GM20000 (cell line): ENCODE measurements around the gene SPATA17.
A peak's percentile ranks its signal among the peaks of the same experiment; 100 is the strongest.
"Not testable (repeated sequence)": the region's sequence is repeated elsewhere in the genome, so short reads cannot be mapped to it uniquely, and the experiment has no call there.

Source experiments
- DNase-seq: peaks from one replicate; pipeline ENCODE4 v3.0.0; 2012; ENCODE audit warnings: low spot score
- TF ChIP-seq, protein P1 (sequence below): IDR thresholded peaks from 2 replicates; pipeline ENCODE4 v1.5.1; 2012; ENCODE audit warnings: mild to moderate bottlenecking, control low read depth; ENCODE audit errors: extremely low read depth, missing control alignments

The SPATA17 gene, protein sequence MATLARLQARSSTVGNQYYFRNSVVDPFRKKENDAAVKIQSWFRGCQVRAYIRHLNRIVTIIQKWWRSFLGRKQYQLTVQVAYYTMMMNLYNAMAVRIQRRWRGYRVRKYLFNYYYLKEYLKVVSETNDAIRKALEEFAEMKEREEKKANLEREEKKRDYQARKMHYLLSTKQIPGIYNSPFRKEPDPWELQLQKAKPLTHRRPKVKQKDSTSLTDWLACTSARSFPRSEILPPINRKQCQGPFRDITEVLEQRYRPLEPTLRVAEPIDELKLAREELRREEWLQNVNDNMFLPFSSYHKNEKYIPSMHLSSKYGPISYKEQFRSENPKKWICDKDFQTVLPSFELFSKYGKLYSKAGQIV

DNA sequence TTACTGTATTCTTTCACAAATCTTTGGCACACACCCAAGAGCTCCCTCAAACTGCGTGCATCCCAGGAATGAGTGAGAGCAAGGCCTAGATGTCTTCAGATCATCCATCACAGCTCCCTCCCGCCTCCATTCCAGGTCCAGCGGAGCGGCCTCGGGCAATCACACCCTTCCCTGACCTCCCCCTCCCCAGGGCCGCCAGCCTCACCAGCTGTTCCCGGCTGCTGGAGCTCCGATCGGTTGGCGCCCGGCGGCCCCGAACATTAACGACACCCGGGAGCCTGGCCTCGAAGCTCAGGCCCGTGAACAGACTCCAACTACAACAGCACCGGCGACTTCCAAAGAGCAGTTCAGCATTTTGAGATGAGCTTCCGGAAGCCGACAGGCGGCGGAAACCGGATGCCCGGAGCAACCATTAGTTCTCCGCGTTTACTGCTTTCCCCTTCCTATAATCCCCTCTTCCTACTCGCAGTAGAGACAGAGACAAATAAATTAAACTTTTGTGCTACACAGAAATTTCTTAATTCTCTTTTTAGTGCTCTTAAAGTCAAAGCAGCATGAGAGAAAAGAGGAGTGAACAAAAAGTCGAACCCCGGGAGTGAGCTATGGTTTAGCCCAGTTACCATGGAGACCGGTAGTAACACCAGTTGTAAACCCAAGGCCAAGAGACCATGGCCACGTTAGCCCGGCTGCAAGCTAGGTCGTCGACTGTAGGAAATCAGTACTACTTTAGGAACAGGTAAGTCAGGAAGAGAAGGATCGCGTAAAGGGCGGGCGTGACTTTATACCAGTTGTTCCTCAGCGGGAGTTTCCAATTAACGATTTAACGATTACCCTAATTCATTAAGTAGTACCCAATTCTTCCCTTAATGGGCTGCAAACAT, at the start of gene SPATA17, which contains the start of gene GPATCH2:
Gene SPATA17, plus strand, starts transcription at position 634 of the 881 bp plus-strand sequence. Its CDS starts 35 bp downstream, at position 669.
Gene GPATCH2, minus strand, starts transcription at position 380 of the 881 bp plus-strand sequence. Its CDS starts 119 bp downstream, at position 261.
- DNase-seq = peak; percentile 83
- TF ChIP-seq, protein P1, sequence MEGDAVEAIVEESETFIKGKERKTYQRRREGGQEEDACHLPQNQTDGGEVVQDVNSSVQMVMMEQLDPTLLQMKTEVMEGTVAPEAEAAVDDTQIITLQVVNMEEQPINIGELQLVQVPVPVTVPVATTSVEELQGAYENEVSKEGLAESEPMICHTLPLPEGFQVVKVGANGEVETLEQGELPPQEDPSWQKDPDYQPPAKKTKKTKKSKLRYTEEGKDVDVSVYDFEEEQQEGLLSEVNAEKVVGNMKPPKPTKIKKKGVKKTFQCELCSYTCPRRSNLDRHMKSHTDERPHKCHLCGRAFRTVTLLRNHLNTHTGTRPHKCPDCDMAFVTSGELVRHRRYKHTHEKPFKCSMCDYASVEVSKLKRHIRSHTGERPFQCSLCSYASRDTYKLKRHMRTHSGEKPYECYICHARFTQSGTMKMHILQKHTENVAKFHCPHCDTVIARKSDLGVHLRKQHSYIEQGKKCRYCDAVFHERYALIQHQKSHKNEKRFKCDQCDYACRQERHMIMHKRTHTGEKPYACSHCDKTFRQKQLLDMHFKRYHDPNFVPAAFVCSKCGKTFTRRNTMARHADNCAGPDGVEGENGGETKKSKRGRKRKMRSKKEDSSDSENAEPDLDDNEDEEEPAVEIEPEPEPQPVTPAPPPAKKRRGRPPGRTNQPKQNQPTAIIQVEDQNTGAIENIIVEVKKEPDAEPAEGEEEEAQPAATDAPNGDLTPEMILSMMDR = no peak

DNA sequence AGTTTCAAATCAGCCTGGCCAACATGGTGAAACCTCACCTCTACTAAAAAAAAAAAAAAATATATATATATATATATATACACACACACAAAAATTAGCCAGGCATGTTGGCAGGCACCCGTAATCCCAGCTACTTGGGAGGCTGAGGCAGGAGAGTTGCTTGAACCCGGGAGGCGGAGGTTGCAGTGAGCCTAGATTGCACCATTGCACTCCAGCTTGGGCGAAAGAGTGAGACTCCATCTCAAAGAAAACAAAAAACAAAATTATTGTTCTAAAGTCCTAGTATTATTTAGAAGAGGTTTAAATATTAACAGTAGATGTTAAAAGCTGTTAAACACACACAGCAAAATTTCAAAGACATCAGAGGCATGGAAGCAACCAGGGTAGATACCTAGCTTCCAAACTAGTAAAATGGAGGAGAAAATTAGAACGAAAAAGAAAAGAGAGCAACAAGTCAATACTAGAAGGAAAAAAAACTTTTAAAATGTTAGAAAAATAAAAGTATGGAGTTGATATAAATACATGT, 46.8 kb upstream of the SPATA17 start:
- not testable (repeated sequence) for DNase-seq

DNA sequence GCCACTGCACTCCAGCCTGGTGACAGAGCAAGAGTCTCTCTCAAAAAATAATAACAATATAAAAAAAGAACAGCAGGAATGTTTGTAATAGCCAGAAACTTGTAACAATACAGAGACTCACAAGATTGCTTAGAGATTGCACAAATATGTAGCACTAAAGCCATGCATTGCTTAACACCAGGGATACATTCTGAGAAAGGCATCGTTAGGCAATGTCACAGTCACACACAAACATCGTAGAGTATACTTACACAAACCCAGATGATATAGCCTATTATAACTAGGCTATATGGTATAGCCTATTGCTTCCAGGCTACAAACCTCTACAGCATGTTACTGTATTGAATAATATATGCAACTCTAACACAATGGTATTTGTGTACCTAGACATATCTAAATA, 45.6 kb upstream of the SPATA17 start:
- TF ChIP-seq, protein P1 = no peak

DNA sequence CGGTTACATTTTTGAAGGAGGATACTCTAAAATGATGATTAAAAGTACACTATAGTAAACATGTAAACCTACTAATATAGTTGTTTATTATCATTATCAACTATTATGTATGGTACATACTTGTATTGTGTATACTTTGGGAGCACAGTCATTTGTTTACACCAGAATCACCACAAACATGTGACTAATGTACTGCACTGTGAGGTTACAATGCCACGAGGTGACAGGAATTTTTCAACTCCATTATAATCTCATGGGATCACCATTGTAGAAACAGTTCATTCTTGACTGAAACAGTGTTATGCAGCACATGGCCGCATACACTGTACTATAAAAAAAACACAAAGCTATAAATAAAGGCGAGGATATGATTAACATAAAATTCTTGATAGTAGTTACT, 44.6 kb upstream of the SPATA17 start:
- TF ChIP-seq, protein P1 = no peak
- no peak for DNase-seq

More for the DNA sequence above, 45.6 kb upstream of the SPATA17 start:
- DNase-seq = no peak

DNA sequence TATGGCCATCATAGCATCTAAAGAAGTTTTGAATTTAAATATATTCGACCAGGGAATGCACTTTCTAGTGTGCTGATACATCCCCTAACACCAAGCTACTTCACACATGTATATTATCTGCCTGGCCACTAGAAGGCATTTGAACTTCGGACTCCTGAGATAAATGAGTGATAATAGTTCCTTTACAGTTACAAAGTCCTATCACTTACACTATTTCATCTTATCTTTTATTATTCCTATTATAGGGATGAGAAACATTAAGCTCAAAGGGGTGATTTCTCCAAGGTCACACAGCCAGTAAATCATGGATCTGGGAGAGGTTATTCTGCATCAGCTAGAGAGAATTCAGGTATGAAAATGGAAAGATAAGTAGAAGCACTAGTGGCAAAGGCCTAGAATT, 40.5 kb upstream of the SPATA17 start:
- TF ChIP-seq, protein P1 = no peak
- DNase-seq = no peak

DNA sequence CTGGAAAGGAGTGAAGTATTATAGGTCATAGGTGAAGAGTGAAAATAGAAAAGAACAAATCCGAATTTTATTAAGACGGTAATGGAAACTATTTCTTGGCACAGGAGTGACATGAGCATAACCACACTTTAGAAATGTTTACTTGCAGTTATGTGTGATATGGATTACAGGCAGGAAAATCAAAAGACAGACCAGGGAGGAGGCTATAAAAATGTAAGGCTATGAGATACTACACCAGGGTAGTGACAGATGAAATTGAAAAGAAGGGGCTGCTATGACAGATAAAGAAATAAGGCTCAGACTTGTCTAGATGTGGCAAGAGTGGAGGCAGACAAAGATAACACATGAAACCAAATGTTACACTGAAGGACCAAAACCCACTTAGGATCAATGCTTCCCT, 32.0 kb upstream of the SPATA17 start:
- TF ChIP-seq, protein P1 = no peak
- no peak for DNase-seq

DNA sequence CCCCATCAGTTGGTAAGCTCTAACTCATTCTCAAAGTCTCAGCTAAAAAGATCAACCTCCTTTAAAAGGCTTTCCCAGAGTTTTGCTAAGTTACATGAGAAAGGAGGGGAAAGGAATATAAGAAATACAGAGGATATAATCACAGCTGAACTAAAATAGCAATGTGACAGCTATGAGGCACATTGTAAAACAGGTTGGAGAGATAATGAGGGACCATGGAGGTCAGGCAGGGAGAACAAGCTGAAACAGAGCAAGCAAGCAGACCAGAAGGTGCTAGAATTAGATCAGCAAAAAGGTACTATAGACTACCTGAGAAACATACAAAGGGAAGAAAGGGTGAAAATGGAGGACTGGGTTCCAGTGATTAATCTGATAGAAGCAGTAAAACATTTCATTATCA, 28.8 kb upstream of the SPATA17 start:
- DNase-seq = no peak
- TF ChIP-seq, protein P1 = no peak
